Ovary (tissue), 9 donors: Measurements from ENCODE around the gene RIC1. TPM values are rescaled to one million over a fixed set of nuclear protein-coding genes. Genes with fewer than 3 reads are reported as not detected.

Experiments used
- DNase-seq, 5 donors: peaks; one replicate each; pipeline ENCODE4 v3.0.0-alpha.2; 2019 to 2020
- H3K27ac ChIP-seq, 2 donors: fragments of 200-600 bp; one replicate each; pipeline versions ENCODE4 v1.5.1 to v1.8.0; 2019 to 2022
- H3K27me3 ChIP-seq: fragments of 200-600 bp; one replicate; pipeline ENCODE4 v1.8.0; 2022
- H3K36me3 ChIP-seq: fragments of 200-600 bp; sonication (generic); one replicate; pipeline ENCODE4 v1.5.1; 2019
- H3K4me1 ChIP-seq: one replicate; pipeline ENCODE4 v1.8.1; 2013; ENCODE audit warnings: mild to moderate bottlenecking, moderate library complexity; ENCODE audit not compliant: insufficient read depth
- H3K4me3 ChIP-seq: fragments of 200-600 bp; sonication (generic); one replicate; pipeline ENCODE4 v1.5.1; 2017
- H3K9me3 ChIP-seq, 2 donors: fragments of 200-600 bp in 1 of 2; sonication (generic) in 1 of 2; one replicate each; pipeline versions ENCODE4 v1.5.1 to v1.8.1; 2013 to 2019; ENCODE audit warnings: mild to moderate bottlenecking in 1 of 2, moderate library complexity in 1 of 2
- CTCF ChIP-seq, 3 donors: fragments of 450-650 bp in 2 of 3; fragments of 200-600 bp in 1 of 3; IDR thresholded peaks; one replicate each; pipeline versions ENCODE4 v1.5.1 to v1.8.0; 2016 to 2022; ENCODE audit warnings: antibody characterized with exemption in 3 of 3, mild to moderate bottlenecking in 1 of 3
- EP300 ChIP-seq: sonication (generic); formaldehyde crosslinking; IDR thresholded peaks from one replicate; pipeline ENCODE4 v1.6.1; 2017; ENCODE audit warnings: antibody characterized with exemption
- POLR2A ChIP-seq: fragments of 450-650 bp; IDR thresholded peaks from one replicate; pipeline ENCODE4 v1.6.1; 2017; ENCODE audit warnings: antibody characterized with exemption, mild to moderate bottlenecking, moderate library complexity
- WGBS, 3 donors: extraction: QIAGEN DNeasy Blood & Tissue Kit in 1 of 3; methylation state at CpG; one replicate each; pipeline versions ENCODE4 v1.1.5 to v1.1.7; 2013 to 2017; 5-methylcytosine and 5-hydroxymethylcytosine counted together
- intact Hi-C, 4 donors: fragments of 100-400 bp; cut with DNase I; formaldehyde crosslinking; loops; one replicate each; pipeline versions ENCODE4 v1.11.0 to v1.15.1; 2022 to 2023
- polyA plus RNA-seq, 2 donors: library from polyadenylated mRNA; stranded (reverse); fragments of 200-250 nt in 1 of 2; fragments of 350-450 nt in 1 of 2; fragmentation: Illumina TruSeq in 1 of 2; extraction: RNeasy Lipid Tissue Mini Kit (QIAGEN cat#74804) in 1 of 2; gene quantifications; one replicate each; pipeline ENCODE4 v1.2.3, GENCODE V29; 2013 to 2014
- total RNA-seq, 7 donors: library from RNA; depleted of rRNA in 2 of 7; stranded (reverse); fragments of >200 nt in 2 of 7; fragmentation: NEBNext Ultra II Directional in 3 of 7; extraction: Animal tissue kit (Norgen Biotek cat#: 25700) in 3 of 7; gene quantifications; one replicate each; pipeline versions ENCODE4 v1.1.0 to v1.2.4, GENCODE V29; 2016 to 2023
- donor health status: DM: no; HTN: no; CAD: no; lungs with moderate emphysema.
- donor health status: DM: no; HTN: no; CAD: no.
- donor health status: Bipolar disorder and iron deficiency.
- donor health status: DM: yes; HTN: yes; CAD: no.
- donor health status: DM: no; HTN: no; CAD: no.
- donor health status: DM: yes; HTN: yes; CAD: no.

RIC1 gene
- total and polyA plus RNA-seq, 9 donors, result 6.9 to 35.6 (median 18.0) TPM

- Histone ChIP-seq H3K4me1 (no peaks in the 10 kb centered on the region), H3K36me3 (no peaks in the 10 kb centered on the region), H3K9me3 (no peaks in the 10 kb centered on the region), H3K4me3 (no peak overlapping the region), H3K27me3 (no peaks in the 10 kb centered on the region), H3K27ac (no peak overlapping the region)
- WGBS, 3 donors, result 90 to 92% (median 92%) methylated on average over 5 of the region's 5 CpGs
- intact Hi-C loops, result loop anchor here in 3 of 4 donors (10.0 kb wide), 4 partner anchors 138 to 848 kb away; partner anchors contain the start of genes AK3 (in 1 of the 3) and CD274 (in 1 of the 3)
- no peak for TF ChIP-seq EP300
- TF ChIP-seq POLR2A, result no peak
- TF ChIP-seq CTCF (IDR thresholded peaks at IDR 0.05), result no peak
- no peak for DNase-seq
Measured at GRCh38 chr9:5592904-5593303, 36.0 kb upstream of the RIC1 start.

- no peaks in the 10 kb centered on the region for H3K4me1 ChIP-seq
- intact Hi-C loops, result loop anchor here in 3 of 4 donors (10.0 kb wide), 4 partner anchors 139 to 849 kb away; partner anchors contain the start of genes AK3 (in 1 of the 3) and CD274 (in 1 of the 3)
- WGBS, 3 donors, result 74 to 88% (median 78%) methylated on average over 2 of the region's 2 CpGs
- H3K4me3 ChIP-seq, result no peak overlapping the region
- no peak for TF ChIP-seq EP300
- TF ChIP-seq CTCF (IDR thresholded peaks at IDR 0.05), result no peak
- no peak for TF ChIP-seq POLR2A
- H3K27me3 ChIP-seq, result no peaks in the 10 kb centered on the region
- H3K9me3 ChIP-seq, result no peaks in the 10 kb centered on the region
- no peak overlapping the region for H3K27ac ChIP-seq
- no peaks in the 10 kb centered on the region for H3K36me3 ChIP-seq
- DNase-seq, result no peak
Measured at GRCh38 chr9:5593904-5594303, 35.0 kb upstream of the RIC1 start.

- no peak overlapping the region for H3K27ac ChIP-seq
- intact Hi-C loops, result loop anchor here in 3 of 4 donors (10.0 kb wide), 4 partner anchors 141 to 851 kb away; partner anchors contain the start of genes AK3 (in 1 of the 3) and CD274 (in 1 of the 3)
- H3K9me3 ChIP-seq, result no peaks in the 10 kb centered on the region
- H3K36me3 ChIP-seq, result no peaks in the 10 kb centered on the region
- WGBS, 3 donors, result 35 to 63% (median 51%) methylated on average over 2 of the region's 2 CpGs
- no peak overlapping the region for H3K4me3 ChIP-seq
- H3K27me3 ChIP-seq, result no peaks in the 10 kb centered on the region
- H3K4me1 ChIP-seq, result no peaks in the 10 kb centered on the region
- DNase-seq, result no peak
- TF ChIP-seq CTCF (IDR thresholded peaks at IDR 0.05) (no peak), POLR2A (no peak), EP300 (no peak)
Measured at GRCh38 chr9:5596173-5596572, 32.7 kb upstream of the RIC1 start.

- no peaks in the 10 kb centered on the region for H3K4me1 ChIP-seq
- no peaks in the 10 kb centered on the region for H3K9me3 ChIP-seq
- no peak for DNase-seq
- H3K36me3 ChIP-seq, result no peaks in the 10 kb centered on the region
- H3K4me3 ChIP-seq, result peak overlapping the region; percentile 26
- WGBS, 3 donors, result 24 to 48% (median 26%) methylated on average over 6 of the region's 6 CpGs
- no peak for TF ChIP-seq EP300
- TF ChIP-seq POLR2A, result no peak
- TF ChIP-seq CTCF (IDR thresholded peaks at IDR 0.05), result no peak
- intact Hi-C loops, result loop anchor here in 1 of 4 donors (10.0 kb wide), 1 partner anchor 154 kb away; the partner anchor contains the start of gene CD274
- no peak overlapping the region for H3K27ac ChIP-seq
- no peaks in the 10 kb centered on the region for H3K27me3 ChIP-seq
Measured at GRCh38 chr9:5608298-5609225, 20.3 kb upstream of the RIC1 start.
